SH-SY5Y (cell line): ENCODE results near the gene VWDE.

Source experiments
- GATA2 ChIP-seq: IDR thresholded peaks from 2 replicates; pipeline ENCODE4 v1.6.1; 2011; ENCODE audit warnings: mild to moderate bottlenecking, low read depth, low read length
- GATA3 ChIP-seq: IDR thresholded peaks from 2 replicates; pipeline ENCODE4 v1.6.1; 2011; ENCODE audit warnings: low read depth, mild to moderate bottlenecking, low read length, moderate library complexity

The VWDE gene

GRCh38 chr7:12323415-12323814, 80.2 kb downstream of the VWDE start:
- TF ChIP-seq GATA2 (no peak), GATA3 (no peak)

GRCh38 chr7:12322903-12323300, 80.8 kb downstream of the VWDE start:
- no peak for TF ChIP-seq GATA3
- TF ChIP-seq GATA2 = no peak

- TF ChIP-seq GATA2 (no peak), GATA3 (no peak)
Observed at GRCh38 chr7:12322284-12322902, 81.3 kb downstream of the VWDE start.

GRCh38 chr7:12320987-12321647, 82.5 kb downstream of the VWDE start:
- no peak for TF ChIP-seq GATA2
- TF ChIP-seq GATA3 = no peak

GRCh38 chr7:12320241-12320986, 83.3 kb downstream of the VWDE start:
- no peak for TF ChIP-seq GATA2
- no peak for TF ChIP-seq GATA3

GRCh38 chr7:12317675-12318074, 86.0 kb downstream of the VWDE start:
- TF ChIP-seq GATA2 (no peak), GATA3 (no peak)

- TF ChIP-seq GATA3 (no peak), GATA2 (no peak)
Observed at GRCh38 chr7:12316925-12317324, 86.7 kb downstream of the VWDE start.

GRCh38 chr7:12315049-12315448, 88.6 kb downstream of the VWDE start:
- TF ChIP-seq GATA3 = no peak
- TF ChIP-seq GATA2 = no peak

GRCh38 chr7:12314199-12314598, 89.5 kb downstream of the VWDE start:
- no peak for TF ChIP-seq GATA2
- TF ChIP-seq GATA3 = no peak

GRCh38 chr7:12305502-12305901, 98.2 kb downstream of the VWDE start:
- no peak for TF ChIP-seq GATA3
- no peak for TF ChIP-seq GATA2

- TF ChIP-seq GATA2 (no peak), GATA3 (no peak)
Observed at GRCh38 chr7:12303495-12303894, 100.2 kb downstream of the VWDE start.

- TF ChIP-seq GATA2 = no peak
- no peak for TF ChIP-seq GATA3
Observed at GRCh38 chr7:12303062-12303461, 100.6 kb downstream of the VWDE start.

- no peak for TF ChIP-seq GATA3
- TF ChIP-seq GATA2 = no peak
Observed at GRCh38 chr7:12300415-12300814, 103.2 kb downstream of the VWDE start.

- TF ChIP-seq GATA3 = no peak
- TF ChIP-seq GATA2 = no peak
Observed at GRCh38 chr7:12299367-12299766, 104.3 kb downstream of the VWDE start.
